OCI-LY7 (cell line): ENCODE measurements around the gene LIN28B. TPM values are rescaled to one million over a fixed set of nuclear protein-coding genes. Genes with fewer than 3 reads are reported as not detected.

Source experiments
- BruUV-seq: library from RNA; stranded (reverse); fragments of 400-500 nt; replicated peaks from 2 replicates; lab custom pipeline; 2021; lab: Mats Ljungman, UMichigan
- CTCF ChIA-PET: fragments of 300-600 bp; sonication (Branson Sonifier 250); formaldehyde crosslinking; loops from one replicate; lab custom pipeline; 2022; ENCODE audit warnings: antibody characterized with exemption; ENCODE audit not compliant: unreplicated experiment; lab: Charles Lee
- POLR2A ChIA-PET: fragments of 300-600 bp; sonication (Branson Sonifier 250); formaldehyde crosslinking; loops from one replicate; lab custom pipeline; 2022; ENCODE audit warnings: antibody characterized with exemption; lab: Charles Lee
- DNase-seq: peaks from one replicate; pipeline ENCODE4 v3.0.0-alpha.2; 2015; ENCODE audit warnings: low spot score
- H2AFZ ChIP-seq: fragments of 200-600 bp; sonication (generic), shearing (Covaris generic); 2 replicates; pipeline ENCODE4 v1.6.1; 2014; ENCODE audit warnings: mild to moderate bottlenecking, antibody characterized with exemption, low read length, moderate library complexity
- H3K27ac ChIP-seq: fragments of 200-600 bp; sonication (generic); 2 replicates; pipeline ENCODE4 v1.5.1; 2014; ENCODE audit warnings: mixed run types, low read depth, mild to moderate bottlenecking, moderate library complexity, low read length, inconsistent platforms; ENCODE audit not compliant: poor library complexity, severe bottlenecking
- H3K36me3 ChIP-seq: fragments of 200-600 bp; sonication (generic); 2 replicates; pipeline ENCODE4 v1.6.1; 2014; ENCODE audit warnings: mild to moderate bottlenecking, antibody characterized with exemption, low read length, moderate library complexity, mixed read lengths; ENCODE audit not compliant: insufficient read depth
- H3K4me1 ChIP-seq: fragments of 200-600 bp; sonication (generic); 2 replicates; pipeline ENCODE4 v1.5.1; 2014; ENCODE audit warnings: mild to moderate bottlenecking, low read length; ENCODE audit not compliant: insufficient read depth, poor library complexity, severe bottlenecking
- H3K4me2 ChIP-seq: fragments of 200-600 bp; sonication (generic); 2 replicates; pipeline ENCODE4 v1.6.1; 2014; ENCODE audit warnings: mild to moderate bottlenecking, low read length
- H3K4me3 ChIP-seq: fragments of 200-600 bp; sonication (generic); 2 replicates; pipeline ENCODE4 v1.5.1; 2014; ENCODE audit warnings: mild to moderate bottlenecking, low read depth, low read length; ENCODE audit not compliant: poor library complexity, severe bottlenecking
- H3K79me2 ChIP-seq: fragments of 200-600 bp; sonication (generic); 2 replicates; pipeline ENCODE4 v1.6.1; 2016; ENCODE audit warnings: low read depth, mild to moderate bottlenecking, low read length, moderate library complexity, mixed read lengths; ENCODE audit not compliant: insufficient read depth
- H3K9me2 ChIP-seq: fragments of 200-600 bp; sonication (generic); 2 replicates; pipeline ENCODE4 v1.6.1; 2016; ENCODE audit warnings: mild to moderate bottlenecking, low read length, mixed read lengths; ENCODE audit not compliant: insufficient read depth
- H3K9me3 ChIP-seq: fragments of 200-600 bp; sonication (generic); 2 replicates; pipeline ENCODE4 v1.6.1; 2014; ENCODE audit warnings: mild to moderate bottlenecking, mixed run types, low read length, mixed read lengths
- H4K20me1 ChIP-seq: fragments of 200-600 bp; sonication (generic); 2 replicates; pipeline ENCODE4 v1.6.1; 2014; ENCODE audit warnings: mild to moderate bottlenecking, antibody characterized with exemption, low read length, moderate library complexity, mixed read lengths; ENCODE audit not compliant: insufficient read depth
- CTCF ChIP-seq: fragments of 200-600 bp; sonication (generic); conservative IDR thresholded peaks from 2 replicates; pipeline ENCODE4 v1.5.1; 2014; ENCODE audit warnings: mild to moderate bottlenecking, antibody characterized with exemption, low read length, moderate library complexity, mixed read lengths
- EZH2phosphoT487 ChIP-seq: fragments of 200-600 bp; sonication (generic); IDR thresholded peaks from 2 replicates; pipeline ENCODE4 v1.6.1; 2018; ENCODE audit warnings: low read depth, borderline replicate concordance, mild to moderate bottlenecking, mixed run types, antibody characterized with exemption, low read length, moderate library complexity, mixed read lengths
- intact Hi-C: fragments of 100-400 bp; cut with micrococcal nuclease; formaldehyde crosslinking; loops from one replicate; pipeline ENCODE4 v1.10.0; 2022; ENCODE audit not compliant: unreplicated experiment
- total RNA-seq, 2 experiments: library from RNA; depleted of rRNA in 1 of 2; stranded (reverse); fragments of >200 nt in 1 of 2; shearing (Covaris generic) in 1 of 2; gene quantifications; 2 replicates each; pipeline ENCODE4 v1.2.3, GENCODE V29; 2014 to 2022

Gene LIN28B
- total RNA-seq, 2 experiments from 2014 or later = not detected

- no TSS peak for BruUV-seq
- H3K4me1 ChIP-seq = no peaks in the 10 kb centered on the region
- no peaks in the 10 kb centered on the region for H4K20me1 ChIP-seq
- no peak for TF ChIP-seq EZH2phosphoT487
- TF ChIP-seq CTCF = no peak
- no peak overlapping the region for H2AFZ ChIP-seq
- no peak overlapping the region for H3K4me2 ChIP-seq
- no peaks in the 10 kb centered on the region for H3K36me3 ChIP-seq
- intact Hi-C loops = no loop called here
- no peak for DNase-seq
- H3K9me2 ChIP-seq = no peaks in the 10 kb centered on the region
- no peaks in the 10 kb centered on the region for H3K79me2 ChIP-seq
- POLR2A ChIA-PET = no interaction called here
- no peak overlapping the region for H3K4me3 ChIP-seq
- CTCF ChIA-PET = no interaction called here
- H3K9me3 ChIP-seq = no peaks in the 10 kb centered on the region
- H3K27ac ChIP-seq = no peak overlapping the region
These were observed 47.9 kb upstream of the LIN28B start for GRCh38 chr6:104908888-104909525.

- no peaks in the 10 kb centered on the region for H3K4me1 ChIP-seq
- no peak overlapping the region for H3K4me2 ChIP-seq
- H4K20me1 ChIP-seq = no peaks in the 10 kb centered on the region
- H3K9me2 ChIP-seq = no peaks in the 10 kb centered on the region
- CTCF ChIA-PET = no interaction called here
- no peaks in the 10 kb centered on the region for H3K36me3 ChIP-seq
- H3K27ac ChIP-seq = no peak overlapping the region
- no peaks in the 10 kb centered on the region for H3K79me2 ChIP-seq
- intact Hi-C loops = no loop called here
- no peak for DNase-seq
- BruUV-seq = no TSS peak
- TF ChIP-seq CTCF = no peak
- no peak for TF ChIP-seq EZH2phosphoT487
- POLR2A ChIA-PET = interaction anchor here (0.7 kb wide), 1 partner anchor 111 kb away, joined by 3 read pairs; no protein-coding TSS in a partner anchor
- no peak overlapping the region for H3K4me3 ChIP-seq
- H3K9me3 ChIP-seq = no peaks in the 10 kb centered on the region
- no peak overlapping the region for H2AFZ ChIP-seq
These were observed 35.0 kb upstream of the LIN28B start for GRCh38 chr6:104921896-104922295.

GRCh38 chr6:104928141-104928540 lies 28.8 kb upstream of the LIN28B start:
- H3K9me3 ChIP-seq = no peaks in the 10 kb centered on the region
- CTCF ChIA-PET = no interaction called here

More at GRCh38 chr6:104928141-104928540, 28.8 kb upstream of the LIN28B start:
- no peak overlapping the region for H3K4me3 ChIP-seq
- no peak overlapping the region for H3K27ac ChIP-seq
- H3K79me2 ChIP-seq = no peaks in the 10 kb centered on the region
- H3K4me1 ChIP-seq = no peaks in the 10 kb centered on the region
- intact Hi-C loops = no loop called here
- POLR2A ChIA-PET = interaction anchor here (0.5 to 0.7 kb wide), 3 partner anchors 14 to 322 kb away, joined by 3 to 4 read pairs (median 3); no protein-coding TSS in a partner anchor
- no peaks in the 10 kb centered on the region for H4K20me1 ChIP-seq
- no peak overlapping the region for H3K4me2 ChIP-seq
- TF ChIP-seq EZH2phosphoT487 = no peak
- no peak for TF ChIP-seq CTCF
- DNase-seq = no peak
- H2AFZ ChIP-seq = no peak overlapping the region
- no peaks in the 10 kb centered on the region for H3K9me2 ChIP-seq
- no peaks in the 10 kb centered on the region for H3K36me3 ChIP-seq
- no TSS peak for BruUV-seq
